Measurements from ENCODE around the gene HEATR5A. TPM values are rescaled to one million over a fixed set of nuclear protein-coding genes. Genes with fewer than 3 reads are reported as not detected.
"Not testable (repeated sequence)": the region's sequence is repeated elsewhere in the genome, so short reads cannot be mapped to it uniquely, and the experiment has no call there.

The HEATR5A gene
- total and polyA plus RNA-seq, 8 donors = 3.6 to 92.8 (median 20.7) TPM

DNA sequence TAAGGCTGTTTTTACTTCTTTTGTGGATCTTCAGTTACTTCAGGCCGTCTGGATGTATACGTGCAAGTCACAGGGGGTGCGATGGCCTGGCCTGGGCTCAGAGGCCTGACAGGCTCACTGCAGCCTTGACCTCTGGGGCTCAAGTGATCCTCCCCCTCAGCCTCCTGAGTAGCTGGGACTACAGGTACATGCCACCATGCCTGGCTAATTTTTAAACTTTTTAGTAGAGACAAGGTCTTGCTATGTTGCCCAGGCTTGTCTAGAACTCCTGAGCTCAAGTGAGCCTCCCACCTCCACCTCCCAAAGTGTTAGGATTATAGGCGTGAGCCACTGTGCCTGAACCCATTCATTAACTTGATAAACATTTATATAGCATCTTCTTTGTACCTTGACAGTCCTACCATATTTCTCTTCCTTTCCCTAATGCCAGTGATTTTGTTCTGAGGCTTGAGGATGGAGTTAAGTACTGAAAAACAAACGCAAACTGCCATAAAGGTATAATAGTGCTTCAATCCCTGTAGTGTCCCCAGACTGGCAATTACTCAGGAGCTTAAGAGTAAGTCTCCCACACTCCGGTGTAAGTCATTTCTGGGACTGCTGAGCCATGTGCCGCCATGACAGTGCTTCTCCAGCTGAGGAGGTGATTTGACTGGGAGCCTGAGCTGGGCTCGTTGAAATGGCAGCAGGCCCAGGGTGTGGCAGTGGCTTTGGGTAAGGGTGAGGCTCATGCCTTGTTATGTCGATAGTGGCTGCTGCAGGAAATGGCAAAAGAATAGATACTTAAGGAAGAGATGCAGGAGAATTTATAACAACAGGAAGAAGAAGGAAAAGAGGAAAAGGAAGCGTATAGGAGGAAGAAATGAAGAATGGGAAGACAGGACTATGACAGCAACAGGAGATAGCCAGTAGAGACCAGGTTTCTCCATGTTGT lies 169.1 kb downstream of the HEATR5A start:
- peak overlapping the region in 2 of 5 donors; percentile 4 to 25 for H3K27ac ChIP-seq
- WGBS, 5 donors = 61 to 68% (median 66%) methylated on average over 7 to 10 of the region's 10 CpGs
- DNase-seq = peak; percentile 37 to 41
- no peaks in the 10 kb centered on the region for H3K36me3 ChIP-seq
- TF ChIP-seq EP300 (IDR thresholded peaks at IDR 0.05) (no peak), POLR2AphosphoS5 (IDR thresholded peaks at IDR 0.05) (no peak), POLR2A (IDR thresholded peaks at IDR 0.05) (no peak)
- TF ChIP-seq, protein P1, sequence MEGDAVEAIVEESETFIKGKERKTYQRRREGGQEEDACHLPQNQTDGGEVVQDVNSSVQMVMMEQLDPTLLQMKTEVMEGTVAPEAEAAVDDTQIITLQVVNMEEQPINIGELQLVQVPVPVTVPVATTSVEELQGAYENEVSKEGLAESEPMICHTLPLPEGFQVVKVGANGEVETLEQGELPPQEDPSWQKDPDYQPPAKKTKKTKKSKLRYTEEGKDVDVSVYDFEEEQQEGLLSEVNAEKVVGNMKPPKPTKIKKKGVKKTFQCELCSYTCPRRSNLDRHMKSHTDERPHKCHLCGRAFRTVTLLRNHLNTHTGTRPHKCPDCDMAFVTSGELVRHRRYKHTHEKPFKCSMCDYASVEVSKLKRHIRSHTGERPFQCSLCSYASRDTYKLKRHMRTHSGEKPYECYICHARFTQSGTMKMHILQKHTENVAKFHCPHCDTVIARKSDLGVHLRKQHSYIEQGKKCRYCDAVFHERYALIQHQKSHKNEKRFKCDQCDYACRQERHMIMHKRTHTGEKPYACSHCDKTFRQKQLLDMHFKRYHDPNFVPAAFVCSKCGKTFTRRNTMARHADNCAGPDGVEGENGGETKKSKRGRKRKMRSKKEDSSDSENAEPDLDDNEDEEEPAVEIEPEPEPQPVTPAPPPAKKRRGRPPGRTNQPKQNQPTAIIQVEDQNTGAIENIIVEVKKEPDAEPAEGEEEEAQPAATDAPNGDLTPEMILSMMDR (IDR thresholded peaks at IDR 0.05) = no peak
- H3K9me3 ChIP-seq = no peaks in the 10 kb centered on the region
- peaks cover 0 to 5% (median 4%) of the 10 kb centered on the region in 4 donors for H3K4me1 ChIP-seq
- H3K4me3 ChIP-seq = no peak overlapping the region
- intact Hi-C loops (cut with DNase I; ENCODE audit: low total_unique reads) = no loop called here
- no peaks in the 10 kb centered on the region for H3K27me3 ChIP-seq

DNA sequence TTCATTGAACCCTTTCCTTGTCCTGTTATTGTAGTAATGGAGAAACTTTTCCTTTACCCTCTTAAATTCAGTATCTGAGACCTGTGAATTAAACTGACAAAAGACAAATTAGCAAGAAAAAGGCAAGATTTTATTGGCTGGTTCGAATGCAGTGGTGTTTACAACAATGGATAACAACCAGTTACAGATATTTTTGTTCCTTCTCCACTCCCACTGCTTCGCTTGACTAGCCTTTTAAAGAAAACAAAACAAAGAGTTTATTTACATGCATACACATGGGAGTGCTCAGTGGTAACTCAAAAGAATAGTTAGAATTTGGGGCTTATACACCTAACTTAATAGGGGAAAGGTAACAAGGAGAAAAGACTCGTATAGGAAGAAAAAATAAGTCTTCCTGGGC lies 175.7 kb downstream of the HEATR5A start:
- Histone ChIP-seq H3K36me3 (no peaks in the 10 kb centered on the region), H3K27ac (peak overlapping the region in 4 of 5 donors; percentile 70 to 86 (median 76)), H3K4me1 (peaks cover 11 to 20% (median 12%) of the 10 kb centered on the region in 4 donors), H3K4me3 (no peak overlapping the region), H3K27me3 (no peaks in the 10 kb centered on the region), H3K9me3 (no peaks in the 10 kb centered on the region)
- TF ChIP-seq POLR2A (IDR thresholded peaks at IDR 0.05) = no peak
- TF ChIP-seq EP300 (IDR thresholded peaks at IDR 0.05) = no peak
- TF ChIP-seq, protein P1 (IDR thresholded peaks at IDR 0.05) = no peak
- TF ChIP-seq POLR2AphosphoS5 (IDR thresholded peaks at IDR 0.05) = no peak
- DNase-seq = no peak
- 67 to 82% (median 69%) methylated on average over 3 of the region's 3 CpGs for WGBS, 5 donors
- intact Hi-C loops (cut with DNase I; ENCODE audit: low total_unique reads) = no loop called here

- intact Hi-C loops (cut with DNase I; ENCODE audit: low total_unique reads) = no loop called here
- no peak overlapping the region for H3K4me3 ChIP-seq
- H3K9me3 ChIP-seq = no peaks in the 10 kb centered on the region
- peak; percentile 64 to 90 for DNase-seq
- 52 to 64% (median 56%) methylated on average over 8 of the region's 8 CpGs for WGBS, 5 donors
- H3K36me3 ChIP-seq = no peaks in the 10 kb centered on the region
- TF ChIP-seq, protein P1 (IDR thresholded peaks at IDR 0.05) = no peak
- TF ChIP-seq POLR2AphosphoS5 (IDR thresholded peaks at IDR 0.05) = peak in 1 of 3 donors; percentile 36
- peaks cover 11 to 20% (median 12%) of the 10 kb centered on the region in 4 donors for H3K4me1 ChIP-seq
- H3K27me3 ChIP-seq = no peaks in the 10 kb centered on the region
- H3K27ac ChIP-seq = peak overlapping the region in 4 of 5 donors; percentile 70 to 86 (median 76)
Observed at GRCh38 chr14:31243860-31244259, 176.5 kb downstream of the HEATR5A start.

DNA sequence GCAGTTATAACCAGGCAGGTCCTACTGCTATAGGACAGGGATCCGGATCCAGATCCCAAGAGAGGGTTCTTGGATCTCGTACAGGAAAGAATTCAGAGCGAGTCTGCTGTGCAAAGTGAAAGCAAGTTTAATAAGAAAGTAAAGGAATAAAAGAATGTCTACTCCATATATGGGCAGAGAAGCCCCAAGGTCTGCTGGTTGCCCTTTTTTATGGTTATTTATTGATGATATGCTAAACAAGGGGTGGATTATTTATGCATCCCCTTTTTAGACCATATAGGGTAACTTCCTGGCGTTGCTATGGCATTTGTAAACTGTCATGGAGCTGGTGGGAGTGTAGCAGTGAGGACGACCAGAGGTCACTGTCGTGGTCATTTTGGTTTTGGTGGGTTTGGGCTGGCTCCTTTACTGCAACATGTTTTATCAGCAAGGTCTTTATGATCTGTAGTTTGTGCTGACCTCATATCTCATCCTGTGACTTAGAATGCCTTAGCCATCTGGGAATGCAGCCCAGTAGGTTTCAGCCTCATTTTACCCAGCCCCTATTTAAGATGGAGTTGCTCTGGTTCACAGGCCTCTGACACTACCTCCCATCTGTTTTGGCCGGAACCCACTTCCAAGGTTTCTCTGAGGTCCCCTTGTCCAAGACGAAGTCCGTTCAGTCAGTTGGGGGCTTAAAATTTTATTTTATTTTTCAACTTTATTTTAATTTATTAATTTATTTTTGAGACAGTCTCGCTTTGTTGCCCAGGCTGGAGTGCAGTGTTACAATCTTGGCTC lies 178.0 kb downstream of the HEATR5A start:
- Histone ChIP-seq H3K4me3 (peak overlapping the region in 3 of 4 donors; percentile 13 to 19 (median 17)), H3K4me1 (peaks cover 11 to 20% (median 12%) of the 10 kb centered on the region in 4 donors), H3K27ac (peak overlapping the region in 3 of 5 donors; percentile 25 to 86 (median 62))
- 69 to 82% (median 77%) methylated on average over 10 of the region's 10 CpGs for WGBS, 5 donors
- H3K36me3 ChIP-seq; intact Hi-C loops (cut with DNase I; ENCODE audit: low total_unique reads); H3K9me3 ChIP-seq; H3K27me3 ChIP-seq: not testable (repeated sequence)
- DNase-seq = peak in 1 of 2 donors; percentile 29

Small RNA genes within 50 kb of the gene (small RNA-seq; reads per million reads assigned to genes)
- 0 reads per million in 4 donors for gene RF00019

Other genes with a start within 250 kb of the HEATR5A start
- 100 to 1,000 TPM; 158 to 529 (median 237) TPM for gene HECTD1, start 212.8 kb downstream of the HEATR5A start, total RNA-seq
- gene HECTD1, start 212.8 kb downstream of the HEATR5A start, polyA plus RNA-seq = 10 to 100 TPM; 33.5 to 44.3 (median 35.6) TPM
- gene DTD2, start 37.0 kb upstream of the HEATR5A start, total RNA-seq = 10 to 100 TPM in 3 of 5 donors, 1 to 10 TPM in 2; 2.9 to 32.1 (median 19.4) TPM
- 10 to 100 TPM in 1 of 3 donors, 1 to 10 TPM in 2; 8.4 to 14.1 (median 9.0) TPM for gene DTD2, start 37.0 kb upstream of the HEATR5A start, polyA plus RNA-seq
- gene GPR33, start 67.5 kb upstream of the HEATR5A start, total RNA-seq = not detected
- gene GPR33, start 67.5 kb upstream of the HEATR5A start, polyA plus RNA-seq = not detected
- gene NUBPL, start 140.9 kb upstream of the HEATR5A start, total RNA-seq = 10 to 100 TPM in 3 of 5 donors, 1 to 10 TPM in 1, under 1 TPM in 1; 0.58 to 25.7 (median 10.7) TPM
- 1 to 10 TPM; 3.1 to 4.2 (median 3.6) TPM for gene NUBPL, start 140.9 kb upstream of the HEATR5A start, polyA plus RNA-seq